T-helper 1 cell treated with Interleukin-12 subunit alpha and Interleukin-12 subunit beta and Interleukin-4 antibody, amounts not matched to agents 30 μg/mL and 1 μg/mL, for 36 hours (primary cell): ENCODE data around the gene DIAPH2.

Source experiments
- H3K27ac Mint-ChIP-seq: one replicate; pipeline ENCODE4 v1.8.0; 2021; ENCODE audit warnings: mild to moderate bottlenecking, mixed read lengths
- H3K27me3 Mint-ChIP-seq: one replicate; pipeline ENCODE4 v1.8.0; 2021; ENCODE audit warnings: low read depth, mixed read lengths
- H3K36me3 Mint-ChIP-seq: one replicate; pipeline ENCODE4 v1.8.0; 2021; ENCODE audit warnings: low read depth, mixed read lengths
- H3K4me1 Mint-ChIP-seq: one replicate; pipeline ENCODE4 v1.8.0; 2021; ENCODE audit warnings: low read depth, mixed read lengths
- H3K4me3 Mint-ChIP-seq: one replicate; pipeline ENCODE4 v1.8.0; 2021; ENCODE audit warnings: mild to moderate bottlenecking, moderate library complexity, mixed read lengths
- H3K9me3 Mint-ChIP-seq: one replicate; pipeline ENCODE4 v1.8.0; 2021; ENCODE audit warnings: mixed read lengths

Gene DIAPH2

DNA sequence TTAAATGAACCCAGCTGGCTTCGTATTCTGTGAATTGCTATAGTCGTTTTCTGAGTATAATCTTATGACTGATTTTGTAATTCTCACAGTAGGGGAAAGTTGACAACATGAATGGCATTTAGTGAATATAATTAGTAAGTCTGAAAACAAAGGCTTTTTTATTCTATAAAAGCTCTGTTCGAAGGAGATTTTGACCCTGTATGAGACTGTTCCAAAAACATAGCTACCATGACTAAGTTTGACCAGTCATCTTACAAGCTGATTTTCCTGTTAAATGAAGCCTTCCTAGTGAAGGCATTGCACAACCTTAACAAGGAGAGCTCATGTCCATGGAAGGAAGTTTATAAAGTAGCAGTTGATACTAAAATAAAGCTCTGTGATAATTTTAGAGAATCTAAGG lies 441.4 kb downstream of the DIAPH2 start:
- H3K27ac Mint-ChIP-seq, result no peak overlapping the region
- no peaks in the 10 kb centered on the region for H3K36me3 Mint-ChIP-seq
- no peaks in the 10 kb centered on the region for H3K9me3 Mint-ChIP-seq
- H3K4me1 Mint-ChIP-seq, result no peaks in the 10 kb centered on the region
- no peaks in the 10 kb centered on the region for H3K27me3 Mint-ChIP-seq
- no peak overlapping the region for H3K4me3 Mint-ChIP-seq

DNA sequence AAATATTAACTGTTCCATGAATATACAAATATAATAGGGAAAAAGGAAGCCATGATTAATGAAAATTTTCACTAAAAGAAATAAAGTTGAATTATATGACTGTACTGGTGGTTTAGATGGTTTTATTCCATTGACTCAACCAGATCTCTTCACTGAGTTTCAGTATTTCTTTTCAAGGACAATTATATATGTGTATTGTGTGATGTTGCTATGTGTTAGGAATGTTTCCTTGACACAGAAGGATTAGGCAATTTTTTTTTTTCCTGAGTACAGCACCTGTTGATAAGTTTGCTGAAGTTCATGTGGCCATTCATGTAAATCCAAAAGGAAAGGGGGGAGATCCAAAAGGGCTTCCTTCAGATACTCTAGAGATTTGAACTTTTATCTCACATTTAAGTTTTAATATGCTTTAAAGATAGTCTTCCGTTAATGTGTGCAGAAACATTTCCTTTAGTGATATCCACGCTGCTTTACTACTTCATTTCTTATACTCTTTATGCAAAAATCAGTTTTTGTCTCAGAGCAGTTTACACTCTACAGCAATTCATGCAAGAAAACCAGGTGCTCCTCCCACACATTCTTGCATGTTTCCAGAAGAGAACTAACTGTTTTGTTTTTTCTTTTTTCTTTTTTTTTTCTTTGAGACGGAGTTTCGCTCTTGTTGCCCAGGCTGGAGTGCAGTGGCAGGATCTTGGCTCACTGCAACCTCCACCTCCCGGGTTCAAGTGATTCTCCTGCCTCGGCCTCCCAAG lies 448.2 kb downstream of the DIAPH2 start:
- H3K4me3 Mint-ChIP-seq, result no peak overlapping the region
- no peaks in the 10 kb centered on the region for H3K36me3 Mint-ChIP-seq
- no peaks in the 10 kb centered on the region for H3K9me3 Mint-ChIP-seq
- H3K4me1 Mint-ChIP-seq, result no peaks in the 10 kb centered on the region
- H3K27ac Mint-ChIP-seq, result no peak overlapping the region
- H3K27me3 Mint-ChIP-seq, result no peaks in the 10 kb centered on the region

DNA sequence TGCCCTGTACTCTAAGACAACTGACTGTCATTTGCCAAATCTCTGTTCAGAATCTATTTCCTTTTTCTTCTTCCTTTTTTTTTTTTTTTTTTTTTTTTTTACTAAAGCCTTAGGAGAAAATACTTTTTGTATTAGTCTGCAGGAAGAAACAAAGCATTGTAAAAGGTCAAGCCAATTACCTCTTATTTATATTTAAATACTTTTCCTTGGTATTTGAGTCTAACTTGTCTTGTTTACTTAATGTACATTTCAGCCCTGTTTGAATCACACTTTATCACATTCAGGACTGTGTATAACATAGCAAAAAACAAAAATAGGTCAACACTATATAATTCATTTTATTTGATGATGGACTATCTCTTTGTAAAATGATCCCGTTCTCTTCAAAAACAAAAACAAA lies 461.3 kb downstream of the DIAPH2 start:
- H3K4me3 Mint-ChIP-seq, result no peak overlapping the region
- H3K9me3 Mint-ChIP-seq, result no peaks in the 10 kb centered on the region
- no peak overlapping the region for H3K27ac Mint-ChIP-seq
- no peaks in the 10 kb centered on the region for H3K36me3 Mint-ChIP-seq
- H3K27me3 Mint-ChIP-seq, result no peaks in the 10 kb centered on the region
- no peaks in the 10 kb centered on the region for H3K4me1 Mint-ChIP-seq

DNA sequence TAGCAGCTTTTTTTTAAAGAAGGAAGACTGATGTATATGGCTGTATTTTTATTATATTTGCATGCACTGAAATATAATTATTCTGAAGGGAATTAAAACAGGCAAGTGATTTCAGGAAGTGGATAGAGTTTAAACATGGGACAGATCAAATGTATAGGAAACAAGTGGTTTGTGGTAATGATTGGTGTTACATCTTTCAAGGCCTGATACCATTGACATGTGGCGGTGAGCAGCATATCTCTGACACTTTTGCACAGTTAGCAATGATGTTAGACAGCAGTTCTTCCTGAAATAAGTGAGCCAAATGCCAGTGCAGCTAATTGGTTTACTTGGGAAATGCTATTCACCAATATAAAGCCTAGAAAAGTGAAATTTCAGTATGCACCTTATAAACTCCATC lies 471.2 kb downstream of the DIAPH2 start:
- no peaks in the 10 kb centered on the region for H3K36me3 Mint-ChIP-seq
- no peaks in the 10 kb centered on the region for H3K9me3 Mint-ChIP-seq
- H3K27me3 Mint-ChIP-seq, result no peaks in the 10 kb centered on the region
- H3K27ac Mint-ChIP-seq, result no peak overlapping the region
- H3K4me3 Mint-ChIP-seq, result no peak overlapping the region
- H3K4me1 Mint-ChIP-seq, result peaks cover 2% of the 10 kb centered on the region

DNA sequence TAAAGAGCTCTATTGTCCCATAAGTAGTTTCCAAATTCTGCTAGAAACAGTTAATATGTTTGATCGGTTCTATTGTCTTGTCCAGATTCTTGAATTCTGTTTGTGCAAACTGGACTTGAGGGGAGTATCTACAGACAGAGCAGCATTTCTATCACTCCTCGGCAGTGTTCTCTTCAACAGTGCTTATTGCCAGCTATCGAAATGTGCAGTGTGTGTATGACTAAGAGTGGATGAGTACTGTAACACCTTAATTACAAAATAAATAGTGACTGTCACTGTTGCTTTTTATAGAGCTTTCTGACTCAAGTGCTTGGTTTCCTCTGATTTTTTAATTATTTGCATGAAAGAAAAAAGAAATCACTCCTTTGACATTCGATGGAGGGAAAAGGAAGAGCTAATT lies 473.6 kb downstream of the DIAPH2 start:
- H3K4me3 Mint-ChIP-seq, result no peak overlapping the region
- peaks cover 2% of the 10 kb centered on the region for H3K4me1 Mint-ChIP-seq
- H3K36me3 Mint-ChIP-seq, result no peaks in the 10 kb centered on the region
- H3K27ac Mint-ChIP-seq, result no peak overlapping the region
- H3K9me3 Mint-ChIP-seq, result no peaks in the 10 kb centered on the region
- no peaks in the 10 kb centered on the region for H3K27me3 Mint-ChIP-seq

DNA sequence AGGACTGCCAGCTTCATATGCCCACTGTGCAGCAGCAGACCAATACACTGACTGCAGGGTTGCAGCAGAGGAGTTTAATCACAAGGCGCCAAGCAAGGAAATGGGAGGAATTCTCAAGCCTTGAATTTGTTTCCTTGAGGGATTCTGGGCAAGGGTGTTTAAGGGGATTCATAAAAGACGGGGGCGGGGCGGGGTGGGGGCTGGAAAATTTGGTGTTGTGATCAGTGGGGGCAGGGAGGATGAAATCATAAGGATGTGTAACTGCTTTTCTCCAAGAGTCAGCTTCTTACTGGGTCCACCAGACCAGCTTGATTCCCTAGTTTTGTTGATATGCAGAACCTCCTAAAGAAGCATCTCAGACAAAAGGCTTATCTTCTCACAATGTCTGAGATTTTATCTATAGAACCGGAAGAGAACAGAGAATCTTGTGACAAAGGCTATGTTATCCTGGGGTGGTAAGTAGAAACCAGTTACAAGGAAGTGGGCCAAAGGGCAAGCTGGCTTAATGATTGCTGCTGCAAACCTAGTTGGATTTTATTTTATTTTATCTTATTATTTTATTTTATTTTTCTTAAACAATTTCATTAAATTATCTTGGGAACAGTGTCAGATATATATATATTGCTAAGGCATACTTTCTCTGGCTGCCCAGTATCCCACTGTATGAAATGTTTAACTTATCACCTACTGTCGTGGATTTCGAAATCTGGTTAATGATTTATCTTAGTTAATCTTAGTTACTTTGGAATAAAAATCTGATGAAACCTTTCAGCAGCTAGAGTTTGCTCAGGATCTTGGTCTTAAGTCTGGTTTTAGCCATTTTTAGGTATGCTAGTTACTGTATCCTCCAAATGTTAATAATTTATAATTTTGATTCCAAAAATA lies 475.5 kb downstream of the DIAPH2 start:
- Mint-ChIP-seq H3K36me3 (no peaks in the 10 kb centered on the region), H3K4me3 (no peak overlapping the region), H3K9me3 (no peaks in the 10 kb centered on the region), H3K27ac (no peak overlapping the region), H3K27me3 (no peaks in the 10 kb centered on the region), H3K4me1 (peaks cover 2% of the 10 kb centered on the region)

DNA sequence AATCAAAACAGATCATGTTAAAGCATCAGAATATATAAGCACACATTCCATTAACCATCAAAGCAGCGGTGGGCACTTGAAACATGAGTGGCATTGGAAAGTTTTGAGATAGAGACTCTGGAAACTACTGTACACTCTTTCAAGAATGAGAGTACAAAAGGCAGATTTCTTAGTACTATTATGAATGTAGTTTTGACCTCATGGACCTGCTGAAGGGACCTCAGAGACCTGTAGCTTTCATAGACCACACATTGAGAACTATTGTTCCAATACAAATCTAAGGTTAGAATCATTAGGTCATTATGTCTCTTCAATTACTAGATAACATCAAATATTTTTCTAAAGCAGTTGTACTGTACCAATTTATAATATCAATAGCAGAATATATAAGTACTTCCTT lies 482.7 kb downstream of the DIAPH2 start:
- H3K27me3 Mint-ChIP-seq, result no peaks in the 10 kb centered on the region

DNA sequence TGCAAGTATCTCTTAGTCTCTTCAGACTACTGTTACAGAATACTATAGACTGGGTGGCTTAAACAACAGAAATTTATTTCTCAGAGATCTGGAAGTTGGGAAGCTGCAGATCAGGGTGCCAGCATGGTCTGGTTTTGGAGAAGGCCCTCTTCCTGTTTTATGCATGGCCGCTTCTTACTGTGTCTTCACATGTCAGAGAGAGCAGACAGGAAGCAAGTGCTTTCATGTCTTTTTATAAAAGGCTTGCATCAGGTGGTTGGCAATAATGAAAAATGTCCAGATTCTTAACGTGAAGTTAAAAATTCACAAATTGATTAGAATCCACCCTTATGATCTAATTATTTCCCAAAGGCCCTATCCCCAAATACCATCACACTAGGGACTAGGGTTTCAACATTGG lies 484.0 kb downstream of the DIAPH2 start:
- Mint-ChIP-seq H3K4me1 (no peaks in the 10 kb centered on the region), H3K4me3 (no peak overlapping the region), H3K36me3 (no peaks in the 10 kb centered on the region), H3K9me3 (no peaks in the 10 kb centered on the region), H3K27ac (no peak overlapping the region), H3K27me3 (no peaks in the 10 kb centered on the region)

More for the DNA sequence above, 482.7 kb downstream of the DIAPH2 start:
- Mint-ChIP-seq H3K36me3 (no peaks in the 10 kb centered on the region), H3K4me1 (no peaks in the 10 kb centered on the region), H3K4me3 (no peak overlapping the region), H3K27ac (no peak overlapping the region), H3K9me3 (no peaks in the 10 kb centered on the region)

DNA sequence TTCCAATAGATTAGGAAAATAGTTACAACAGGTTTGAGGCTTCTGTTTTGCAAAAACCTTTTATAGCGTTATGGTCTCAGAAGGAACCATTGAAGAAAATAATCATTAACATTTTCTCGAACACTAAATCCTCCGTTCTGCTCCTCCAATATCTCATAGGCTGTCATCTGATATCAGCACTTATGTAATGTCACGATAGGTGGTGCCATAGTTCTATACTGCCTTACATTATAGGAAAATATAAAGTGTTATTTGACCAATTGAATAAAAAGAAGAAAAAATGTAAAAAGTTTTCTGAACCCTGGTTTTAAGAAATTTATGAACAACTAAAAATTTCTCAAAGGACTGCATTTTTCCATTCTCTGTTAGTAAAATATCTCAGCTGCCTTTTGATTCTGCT lies 490.5 kb downstream of the DIAPH2 start:
- Mint-ChIP-seq H3K27ac (no peak overlapping the region), H3K36me3 (no peaks in the 10 kb centered on the region), H3K4me1 (no peaks in the 10 kb centered on the region), H3K9me3 (no peaks in the 10 kb centered on the region), H3K4me3 (no peak overlapping the region), H3K27me3 (no peaks in the 10 kb centered on the region)

DNA sequence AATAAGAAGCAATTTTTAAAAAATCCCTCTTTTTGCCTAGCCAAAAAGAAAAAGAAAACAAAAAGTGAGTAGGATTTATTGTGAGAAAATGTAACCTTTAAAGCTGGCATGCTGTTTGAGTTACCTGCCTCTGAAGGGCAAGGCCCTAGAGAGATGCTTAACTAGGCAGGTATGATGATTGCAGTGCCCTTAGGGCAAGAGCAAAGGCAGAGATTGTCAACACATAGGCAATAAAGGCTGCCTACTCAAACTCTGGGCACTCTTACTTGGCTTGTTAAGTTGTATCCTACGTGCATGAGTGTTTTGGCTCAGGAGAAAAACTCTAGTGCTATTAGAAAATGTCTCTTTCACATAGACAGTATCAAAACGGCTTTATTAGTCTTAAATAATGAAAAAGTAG lies 505.0 kb downstream of the DIAPH2 start:
- no peaks in the 10 kb centered on the region for H3K27me3 Mint-ChIP-seq
- no peak overlapping the region for H3K4me3 Mint-ChIP-seq
- H3K36me3 Mint-ChIP-seq, result no peaks in the 10 kb centered on the region
- no peaks in the 10 kb centered on the region for H3K9me3 Mint-ChIP-seq
- H3K4me1 Mint-ChIP-seq, result no peaks in the 10 kb centered on the region
- H3K27ac Mint-ChIP-seq, result no peak overlapping the region

DNA sequence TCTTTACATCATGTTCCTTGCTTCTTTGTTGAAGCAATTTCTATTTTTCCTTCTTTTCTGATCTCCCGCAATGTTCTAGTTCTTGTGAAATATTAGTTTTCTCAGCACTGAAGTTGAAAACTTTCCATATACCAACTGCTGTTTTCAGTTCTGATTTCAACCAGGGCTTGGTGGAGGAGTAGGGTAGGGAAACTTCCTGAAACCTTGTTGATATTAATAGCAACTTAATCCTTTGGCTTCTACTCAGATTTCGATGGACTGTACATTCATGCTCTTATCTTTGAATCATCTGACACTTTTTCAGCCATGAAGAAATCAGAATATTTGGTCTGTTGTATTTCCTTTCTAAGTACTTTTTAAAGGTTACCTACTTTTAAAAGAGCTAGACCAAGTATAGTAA lies 514.9 kb downstream of the DIAPH2 start:
- Mint-ChIP-seq H3K4me3 (no peak overlapping the region), H3K27me3 (no peaks in the 10 kb centered on the region), H3K4me1 (no peaks in the 10 kb centered on the region), H3K27ac (no peak overlapping the region), H3K9me3 (no peaks in the 10 kb centered on the region), H3K36me3 (no peaks in the 10 kb centered on the region)

DNA sequence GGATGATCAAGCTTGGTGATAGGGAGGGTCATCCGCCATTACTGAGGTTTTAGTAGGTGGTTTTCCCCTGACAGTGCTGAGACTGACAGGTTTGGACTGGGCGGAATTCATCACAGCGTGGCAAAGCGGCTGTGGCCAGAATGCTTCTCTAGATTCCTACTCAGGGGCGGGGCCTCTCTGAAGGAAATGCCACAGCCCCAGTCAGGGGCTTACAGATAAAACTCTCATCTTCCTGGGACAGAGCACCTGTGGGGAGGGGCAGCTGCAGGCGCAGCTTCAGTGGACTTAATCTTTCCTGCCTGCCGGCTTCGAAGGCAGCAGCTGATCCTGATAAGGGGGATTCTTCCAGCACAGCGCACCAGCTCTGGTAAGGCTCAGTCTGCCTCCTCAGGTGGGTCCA lies 515.8 kb downstream of the DIAPH2 start:
- H3K27me3 Mint-ChIP-seq, result no peaks in the 10 kb centered on the region
- H3K36me3 Mint-ChIP-seq, result no peaks in the 10 kb centered on the region
- H3K4me3 Mint-ChIP-seq, result no peak overlapping the region
- H3K4me1 Mint-ChIP-seq, result no peaks in the 10 kb centered on the region
- no peaks in the 10 kb centered on the region for H3K9me3 Mint-ChIP-seq
- no peak overlapping the region for H3K27ac Mint-ChIP-seq

DNA sequence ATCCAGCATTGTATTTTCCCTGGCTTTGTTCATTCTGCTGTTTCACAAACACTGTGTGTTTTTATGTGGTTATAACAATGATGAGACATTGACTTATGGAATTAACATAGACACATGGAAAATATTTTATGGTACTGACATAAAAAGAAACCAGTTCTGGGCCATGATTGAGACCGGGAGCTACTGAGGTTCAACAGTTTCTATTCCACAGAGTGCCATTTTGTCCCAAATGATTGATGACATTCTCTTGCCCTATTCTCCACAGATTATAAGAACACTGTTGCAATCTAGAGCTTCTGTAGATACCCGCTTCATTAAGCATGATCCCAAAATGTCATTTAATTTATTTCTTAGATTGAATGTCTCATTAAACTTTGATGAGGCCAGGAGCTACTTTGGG lies 525.9 kb downstream of the DIAPH2 start:
- Mint-ChIP-seq H3K27ac (no peak overlapping the region), H3K4me1 (no peaks in the 10 kb centered on the region), H3K9me3 (no peaks in the 10 kb centered on the region), H3K4me3 (no peak overlapping the region), H3K36me3 (no peaks in the 10 kb centered on the region), H3K27me3 (no peaks in the 10 kb centered on the region)

DNA sequence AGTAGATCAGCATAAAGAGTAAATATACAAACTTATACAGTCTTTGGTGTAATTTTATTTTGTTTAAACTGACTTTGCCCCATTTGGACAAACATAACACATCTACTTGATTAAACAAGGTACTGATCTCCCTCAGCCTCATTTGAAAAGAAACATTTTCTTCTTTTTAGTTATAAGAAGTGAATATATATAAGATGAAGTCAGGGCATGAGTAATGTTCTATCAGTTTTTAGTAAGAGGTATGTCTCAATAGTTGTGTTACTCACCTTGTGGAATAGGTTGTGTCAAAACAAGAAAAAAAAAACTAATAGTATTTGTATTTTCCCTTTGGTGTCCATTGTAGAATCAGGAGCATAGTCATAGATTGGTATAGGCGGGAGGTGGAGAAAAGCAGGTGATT lies 526.4 kb downstream of the DIAPH2 start:
- no peak overlapping the region for H3K4me3 Mint-ChIP-seq
- no peaks in the 10 kb centered on the region for H3K27me3 Mint-ChIP-seq
- H3K27ac Mint-ChIP-seq, result no peak overlapping the region

DNA sequence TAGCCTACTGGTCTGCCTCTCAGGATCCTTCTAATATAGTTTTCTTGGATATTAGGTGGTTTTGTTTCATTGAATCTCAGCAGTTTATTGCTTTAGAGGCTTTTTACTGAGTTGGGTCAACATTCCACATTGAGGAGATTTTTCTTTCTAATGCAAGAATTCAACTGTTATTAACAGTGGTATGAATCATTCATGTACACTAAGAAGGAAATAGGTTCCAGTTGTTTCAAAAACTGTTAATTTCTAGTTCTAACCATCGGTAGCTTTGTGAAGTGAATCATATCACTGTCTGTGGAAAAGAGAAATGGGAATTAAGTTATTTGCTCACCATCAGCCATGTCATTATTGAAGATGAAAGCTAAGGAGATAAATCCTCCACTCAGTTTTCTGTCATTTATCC lies 530.5 kb downstream of the DIAPH2 start:
- no peak overlapping the region for H3K27ac Mint-ChIP-seq
- H3K27me3 Mint-ChIP-seq, result no peaks in the 10 kb centered on the region
- H3K4me1 Mint-ChIP-seq, result no peaks in the 10 kb centered on the region
- no peak overlapping the region for H3K4me3 Mint-ChIP-seq
- H3K9me3 Mint-ChIP-seq, result no peaks in the 10 kb centered on the region
- H3K36me3 Mint-ChIP-seq, result no peaks in the 10 kb centered on the region

More for the DNA sequence above, 526.4 kb downstream of the DIAPH2 start:
- Mint-ChIP-seq H3K36me3 (no peaks in the 10 kb centered on the region), H3K9me3 (no peaks in the 10 kb centered on the region), H3K4me1 (no peaks in the 10 kb centered on the region)
